Retinal pigment epithelial cell (primary cell): ENCODE results near the gene ARID3B.
A peak's percentile ranks its signal among the peaks of the same experiment; 100 is the strongest.
"Not testable (repeated sequence)": the region's sequence is repeated elsewhere in the genome, so short reads cannot be mapped to it uniquely, and the experiment has no call there.

Experiments
- DNase-seq: peaks from one replicate; pipeline ENCODE4 v3.0.0-alpha.2; 2010; ENCODE audit warnings: low read depth
- H3K4me3 ChIP-seq: 2 replicates; pipeline ENCODE4 v1.5.1; 2011; ENCODE audit warnings: mild to moderate bottlenecking, low read length, control low read depth, moderate library complexity
- TF ChIP-seq, protein P1 (sequence below): conservative IDR thresholded peaks from 2 replicates; pipeline ENCODE4 v1.5.1; 2011; ENCODE audit warnings: low read depth, low read length, control low read depth, inconsistent platforms

Gene ARID3B

DNA sequence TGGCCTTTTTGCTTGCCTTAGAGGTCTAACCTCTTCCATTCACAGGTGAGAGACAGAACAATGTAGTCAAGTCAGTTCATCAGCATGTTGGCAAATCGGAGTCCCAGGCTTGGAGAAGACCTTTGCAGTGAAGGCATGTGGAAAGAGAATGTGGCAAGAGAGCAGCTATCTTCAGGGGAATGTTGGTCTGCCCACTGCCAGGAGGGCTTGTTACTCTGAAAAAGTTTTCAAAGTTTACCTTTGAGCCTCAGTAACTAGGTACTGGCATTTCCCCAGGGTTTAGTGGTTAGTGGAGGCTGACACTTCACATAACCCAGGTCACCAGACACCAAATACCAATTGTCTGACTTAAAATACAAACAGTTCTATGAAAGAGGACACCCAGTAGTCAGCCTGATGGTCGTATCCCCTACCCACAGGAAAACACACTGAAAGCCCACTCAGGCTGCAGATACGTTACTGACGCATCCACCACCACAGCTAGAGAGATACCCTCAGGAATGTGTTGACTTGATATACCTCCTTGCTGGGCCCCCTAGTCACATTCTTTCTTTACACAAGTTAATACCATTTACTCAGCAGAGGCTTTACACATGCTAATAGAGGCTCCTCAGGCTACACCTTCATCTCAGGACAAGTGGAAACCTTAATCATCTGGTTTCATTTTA is 9.7 kb upstream of the ARID3B start:
- TF ChIP-seq, protein P1, sequence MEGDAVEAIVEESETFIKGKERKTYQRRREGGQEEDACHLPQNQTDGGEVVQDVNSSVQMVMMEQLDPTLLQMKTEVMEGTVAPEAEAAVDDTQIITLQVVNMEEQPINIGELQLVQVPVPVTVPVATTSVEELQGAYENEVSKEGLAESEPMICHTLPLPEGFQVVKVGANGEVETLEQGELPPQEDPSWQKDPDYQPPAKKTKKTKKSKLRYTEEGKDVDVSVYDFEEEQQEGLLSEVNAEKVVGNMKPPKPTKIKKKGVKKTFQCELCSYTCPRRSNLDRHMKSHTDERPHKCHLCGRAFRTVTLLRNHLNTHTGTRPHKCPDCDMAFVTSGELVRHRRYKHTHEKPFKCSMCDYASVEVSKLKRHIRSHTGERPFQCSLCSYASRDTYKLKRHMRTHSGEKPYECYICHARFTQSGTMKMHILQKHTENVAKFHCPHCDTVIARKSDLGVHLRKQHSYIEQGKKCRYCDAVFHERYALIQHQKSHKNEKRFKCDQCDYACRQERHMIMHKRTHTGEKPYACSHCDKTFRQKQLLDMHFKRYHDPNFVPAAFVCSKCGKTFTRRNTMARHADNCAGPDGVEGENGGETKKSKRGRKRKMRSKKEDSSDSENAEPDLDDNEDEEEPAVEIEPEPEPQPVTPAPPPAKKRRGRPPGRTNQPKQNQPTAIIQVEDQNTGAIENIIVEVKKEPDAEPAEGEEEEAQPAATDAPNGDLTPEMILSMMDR: no peak
- no peak for DNase-seq
- no peak overlapping the region for H3K4me3 ChIP-seq

DNA sequence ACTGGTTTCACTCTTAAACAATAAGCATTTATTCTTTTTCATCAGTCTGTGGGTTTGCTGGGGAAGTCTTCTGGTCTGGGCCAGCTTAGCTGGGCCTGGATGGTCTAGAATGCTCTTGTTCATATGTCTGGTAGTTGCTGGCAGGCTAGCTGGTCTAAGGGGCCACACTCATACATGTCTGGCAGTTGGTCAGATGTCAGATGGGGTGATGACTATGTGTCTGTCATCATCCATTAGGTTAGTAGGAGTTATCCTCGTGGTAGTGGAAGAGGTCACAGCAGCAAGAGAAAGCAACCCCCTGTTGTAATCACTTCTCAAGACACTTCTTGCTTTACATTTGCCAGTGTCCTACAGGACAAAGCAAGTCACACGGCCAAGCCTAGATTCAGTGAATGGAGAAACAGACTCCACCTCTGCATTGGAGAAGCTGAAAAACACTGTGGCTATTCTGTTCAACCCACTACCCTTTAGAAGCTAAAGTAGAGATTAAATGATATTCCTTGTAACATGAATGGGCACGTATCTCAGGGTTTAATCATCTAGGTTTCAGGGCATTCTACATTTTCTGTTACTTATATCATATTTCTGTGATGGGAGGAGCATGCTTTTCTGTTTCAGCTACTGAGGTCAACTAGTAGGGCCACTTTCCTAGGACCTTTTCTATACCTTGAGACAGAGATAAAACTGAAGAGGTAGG is 5.5 kb upstream of the ARID3B start:
- TF ChIP-seq, protein P1: no peak

DNA sequence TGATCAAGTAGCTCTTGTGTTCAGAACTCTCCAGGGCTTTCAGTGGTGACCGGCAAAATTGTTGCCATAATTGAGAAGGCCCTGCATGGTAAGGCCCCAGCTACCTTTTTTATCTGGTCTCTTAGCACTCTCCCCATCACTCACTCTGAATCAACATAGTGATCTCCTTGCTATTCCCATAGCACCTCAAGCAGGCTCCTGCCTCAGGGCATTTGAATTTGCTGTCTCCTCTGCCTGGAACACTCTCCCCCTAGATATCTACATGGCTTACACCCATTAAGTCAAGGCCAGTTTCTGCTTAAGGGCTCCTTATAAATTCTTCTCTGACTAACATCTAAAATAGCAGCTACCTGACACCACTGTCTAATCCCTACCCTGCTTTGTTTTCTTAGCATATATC is 3.3 kb upstream of the ARID3B start:
- DNase-seq: no peak
- TF ChIP-seq, protein P1: no peak
- H3K4me3 ChIP-seq: no peak overlapping the region

More for the DNA sequence above, 5.5 kb upstream of the ARID3B start:
- H3K4me3 ChIP-seq: no peak overlapping the region
- no peak for DNase-seq

DNA sequence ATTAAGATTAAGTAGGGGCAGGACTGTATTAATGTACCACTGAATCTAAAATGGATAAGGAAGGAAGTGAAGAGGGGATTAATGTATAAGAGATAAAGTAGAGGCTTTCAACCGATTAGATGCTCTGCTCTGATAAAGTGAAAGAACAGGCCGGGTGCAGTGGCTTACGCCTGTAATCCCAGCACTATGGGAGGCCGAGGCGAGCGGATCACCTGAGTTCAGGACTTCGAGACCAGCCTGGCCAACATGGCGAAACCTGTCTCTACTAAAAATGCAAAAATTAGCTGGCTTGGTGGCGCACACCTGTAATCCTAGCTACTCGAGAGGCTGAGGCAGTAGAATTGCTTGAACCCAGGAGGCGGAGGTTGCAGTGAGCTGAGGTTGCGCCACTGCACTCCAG is 1.5 kb upstream of the ARID3B start:
- not testable (repeated sequence) for H3K4me3 ChIP-seq, DNase-seq

DNA sequence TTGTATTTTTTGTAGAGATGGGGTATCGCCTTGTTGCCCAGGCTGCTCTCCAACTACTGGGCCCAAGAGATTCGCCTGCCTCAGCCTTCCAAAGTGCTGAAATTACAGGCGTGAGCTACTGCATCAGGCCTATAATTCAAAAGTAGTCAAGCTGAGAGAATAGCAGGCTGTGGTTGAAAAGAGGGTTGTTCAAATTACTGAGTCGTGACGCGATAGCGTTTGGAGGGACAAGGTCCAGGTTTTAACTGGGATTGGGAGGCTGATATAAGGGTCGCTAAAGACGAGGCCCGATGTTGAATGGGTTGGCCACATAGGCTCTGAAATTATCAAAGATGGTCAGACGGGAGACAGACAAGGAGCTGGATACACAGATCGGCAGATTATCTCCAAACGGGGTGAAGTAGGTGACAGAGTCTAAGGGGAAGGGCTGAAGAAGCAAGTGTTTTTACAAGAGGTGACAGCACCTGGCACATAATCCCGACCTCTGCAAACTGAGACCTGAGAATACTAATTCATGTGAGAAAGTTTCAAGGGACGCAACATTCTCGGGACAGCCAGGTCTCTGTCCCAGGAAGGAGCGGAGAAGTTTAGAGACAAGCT is 759 bp upstream of the ARID3B start:
- peak overlapping the region; percentile 95 for H3K4me3 ChIP-seq
- TF ChIP-seq, protein P1: no peak
- DNase-seq: no peak

DNA sequence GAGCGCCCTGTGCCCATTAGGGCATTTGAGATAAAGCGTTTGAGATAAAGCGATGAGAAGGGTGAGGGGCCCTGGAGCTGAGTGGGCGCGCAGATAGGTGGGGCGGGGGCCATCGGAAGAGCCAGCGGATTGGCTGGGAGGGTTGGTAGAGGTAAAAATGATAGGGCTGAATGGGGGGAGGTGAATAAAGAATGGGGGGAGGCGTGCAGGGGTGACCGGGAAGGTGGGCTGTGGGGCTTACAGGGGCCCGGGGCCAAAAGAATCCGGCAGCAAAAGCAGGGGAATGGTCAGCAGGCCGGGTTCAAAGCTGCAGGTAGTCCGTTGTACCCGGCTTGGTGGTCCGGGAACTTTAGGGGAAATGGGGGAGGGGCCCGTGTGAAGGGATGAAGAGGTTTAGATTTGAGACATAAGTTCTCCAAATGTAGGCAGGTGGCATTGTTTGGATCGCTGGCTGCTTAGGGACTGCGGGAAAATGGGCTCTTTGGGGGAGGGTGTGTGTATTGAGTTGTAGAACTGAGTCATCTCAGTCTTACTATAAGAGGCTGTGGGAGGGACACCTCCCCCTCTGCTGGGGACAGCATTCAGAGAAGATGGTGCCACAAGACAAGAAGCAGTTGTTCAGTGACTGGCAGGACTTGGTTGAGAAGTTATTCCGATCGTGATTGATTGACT is 610 bp downstream of the ARID3B start:
- TF ChIP-seq, protein P1: no peak
- DNase-seq: no peak
- H3K4me3 ChIP-seq: peak overlapping the region; percentile 83
